Testis (tissue), 3 donors: ENCODE results near the gene CDON. TPM values are rescaled to one million over a fixed set of nuclear protein-coding genes. Genes with fewer than 3 reads are reported as not detected.

Experiments
- DNase-seq: peaks from one replicate; pipeline ENCODE4 v3.0.0-alpha.2; 2019
- H3K27ac ChIP-seq, 2 donors: fragments of 200-600 bp; sonication (generic); one replicate each; pipeline ENCODE4 v1.5.1; 2019
- H3K27me3 ChIP-seq: fragments of 200-600 bp; sonication (generic); one replicate; pipeline ENCODE4 v1.5.1; 2019
- H3K36me3 ChIP-seq: fragments of 200-600 bp; sonication (generic); one replicate; pipeline ENCODE4 v1.5.1; 2017; ENCODE audit warnings: low read depth; ENCODE audit errors: missing control alignments
- H3K4me1 ChIP-seq: fragments of 200-600 bp; sonication (generic); one replicate; pipeline ENCODE4 v1.5.1; 2019
- H3K4me3 ChIP-seq, 2 donors: fragments of 200-600 bp; sonication (generic); one replicate each; pipeline ENCODE4 v1.5.1; 2017 to 2019
- H3K9me3 ChIP-seq: fragments of 200-600 bp; sonication (generic); one replicate; pipeline ENCODE4 v1.5.1; 2017
- CTCF ChIP-seq, 3 experiments: fragments of 450-650 bp in 2 of 3; fragments of 200-600 bp in 1 of 3; sonication (generic) in 1 of 3; IDR thresholded peaks; one replicate each; pipeline ENCODE4 v1.5.1; 2016 to 2019; ENCODE audit warnings: antibody characterized with exemption in 3 of 3, mild to moderate bottlenecking in 2 of 3, moderate library complexity in 1 of 3
- POLR2A ChIP-seq: fragments of 450-650 bp; IDR thresholded peaks from one replicate; pipeline ENCODE4 v1.6.1; 2017; ENCODE audit warnings: antibody characterized with exemption, mild to moderate bottlenecking, moderate library complexity
- WGBS, 2 donors: methylation state at CpG; one replicate each; pipeline ENCODE4 v1.1.5; 2018; 5-methylcytosine and 5-hydroxymethylcytosine counted together
- intact Hi-C: fragments of 100-400 bp; cut with DNase I; formaldehyde crosslinking; loops from one replicate; pipeline ENCODE4 v1.15.1; 2023; ENCODE audit warnings: low total_unique reads
- polyA plus RNA-seq: library from polyadenylated mRNA; stranded (reverse); fragments of 350-450 nt; fragmentation: Illumina TruSeq; extraction: RNeasy Lipid Tissue Mini Kit (QIAGEN cat#74804); gene quantifications from one replicate; pipeline ENCODE4 v1.2.3, GENCODE V29; 2014; ENCODE audit warnings: low read depth, low replicate concordance; ENCODE audit not compliant: insufficient read depth
- total RNA-seq, 2 donors: library from RNA; depleted of rRNA; stranded (reverse); fragments of >200 nt; gene quantifications; one replicate each; pipeline ENCODE4 v1.2.3, GENCODE V29; 2016

CDON gene
- total and polyA plus RNA-seq, 3 donors from 2014 or later, result 20.6 to 27.7 (median 23.9) TPM

- Histone ChIP-seq H3K27me3 (no peaks in the 10 kb centered on the region), H3K36me3 (no peaks in the 10 kb centered on the region), H3K27ac (no peak overlapping the region), H3K9me3 (no peaks in the 10 kb centered on the region), H3K4me3 (no peak overlapping the region), H3K4me1 (peaks cover 7% of the 10 kb centered on the region)
- 86 to 92% methylated on average over 6 of the region's 6 CpGs for WGBS, 2 donors
- DNase-seq, result no peak
- intact Hi-C loops, result no loop called here
- TF ChIP-seq CTCF (IDR thresholded peaks at IDR 0.05) (no peak), POLR2A (no peak)
These were observed 87.0 kb downstream of the CDON start for GRCh38 chr11:125975634-125976033.

GRCh38 chr11:125974284-125974683 lies 88.4 kb downstream of the CDON start:
- Histone ChIP-seq H3K4me1 (peaks cover 5% of the 10 kb centered on the region), H3K36me3 (no peaks in the 10 kb centered on the region), H3K27me3 (no peaks in the 10 kb centered on the region), H3K27ac (no peak overlapping the region), H3K4me3 (no peak overlapping the region), H3K9me3 (no peaks in the 10 kb centered on the region)
- TF ChIP-seq CTCF (IDR thresholded peaks at IDR 0.05) (no peak), POLR2A (no peak)
- intact Hi-C loops, result no loop called here
- no peak for DNase-seq

- intact Hi-C loops, result no loop called here
- Histone ChIP-seq H3K9me3 (no peaks in the 10 kb centered on the region), H3K4me1 (no peaks in the 10 kb centered on the region), H3K4me3 (no peak overlapping the region), H3K27ac (no peak overlapping the region), H3K36me3 (no peaks in the 10 kb centered on the region), H3K27me3 (no peaks in the 10 kb centered on the region)
- 68 to 72% methylated on average over 6 of the region's 6 CpGs for WGBS, 2 donors
- no peak for TF ChIP-seq CTCF (IDR thresholded peaks at IDR 0.05)
- no peak for TF ChIP-seq POLR2A
- DNase-seq, result no peak
These were observed 91.0 kb downstream of the CDON start for GRCh38 chr11:125971618-125972017.

GRCh38 chr11:125968354-125968753 lies 94.3 kb downstream of the CDON start:
- TF ChIP-seq POLR2A (no peak), CTCF (IDR thresholded peaks at IDR 0.05) (no peak)
- Histone ChIP-seq H3K4me3 (no peak overlapping the region), H3K27me3 (no peaks in the 10 kb centered on the region), H3K9me3 (no peaks in the 10 kb centered on the region), H3K4me1 (no peaks in the 10 kb centered on the region), H3K27ac (no peak overlapping the region), H3K36me3 (no peaks in the 10 kb centered on the region)
- DNase-seq, result no peak
- intact Hi-C loops, result no loop called here
- 78 to 81% methylated on average over 7 of the region's 7 CpGs for WGBS, 2 donors

- no peak for TF ChIP-seq CTCF (IDR thresholded peaks at IDR 0.05)
- TF ChIP-seq POLR2A, result no peak
- Histone ChIP-seq H3K36me3 (no peaks in the 10 kb centered on the region), H3K9me3 (no peaks in the 10 kb centered on the region), H3K27ac (no peak overlapping the region), H3K4me3 (no peak overlapping the region), H3K4me1 (no peaks in the 10 kb centered on the region), H3K27me3 (no peaks in the 10 kb centered on the region)
- intact Hi-C loops, result no loop called here
- no peak for DNase-seq
- WGBS, 2 donors, result 91 to 98% methylated on average over 4 of the region's 4 CpGs
These were observed 95.2 kb downstream of the CDON start for GRCh38 chr11:125967515-125967914.
